NCI-H1092 treated with DMSO at 0.1 percent for 48 hours (cell line): ENCODE data around the gene DCBLD1.

ENCODE experiments used
- DNase-seq: peaks from one replicate; lab custom pipeline; 2025; lab: John Stamatoyannopoulos, UW

DCBLD1 gene

GRCh38 chr6:117558818-117559217, 76.3 kb downstream of the DCBLD1 start:
- DNase-seq, result no peak

GRCh38 chr6:117559299-117559698, 76.8 kb downstream of the DCBLD1 start:
- DNase-seq, result no peak

DNA sequence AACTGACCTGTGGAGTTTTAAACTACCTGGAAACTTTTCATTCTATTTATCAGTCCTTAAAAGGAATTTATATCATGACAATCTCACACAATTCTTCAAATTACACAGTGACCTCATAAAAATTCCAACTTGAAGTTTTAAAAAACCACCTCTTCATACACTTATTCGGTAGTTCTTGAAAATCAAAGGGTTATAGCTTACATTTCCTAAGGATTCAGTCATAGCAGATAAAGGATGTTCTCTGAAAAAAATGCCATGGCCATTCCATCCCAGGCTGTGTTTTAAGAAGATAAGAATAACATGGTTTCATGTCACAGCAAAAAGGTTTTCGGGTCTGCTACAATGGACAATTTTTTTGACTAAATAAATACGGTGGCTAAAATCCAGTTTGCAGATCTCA, 78.7 kb downstream of the DCBLD1 start:
- no peak for DNase-seq

GRCh38 chr6:117564681-117565080, 82.2 kb downstream of the DCBLD1 start:
- DNase-seq, result no peak

GRCh38 chr6:117568247-117568646, 85.8 kb downstream of the DCBLD1 start:
- no peak for DNase-seq

DNA sequence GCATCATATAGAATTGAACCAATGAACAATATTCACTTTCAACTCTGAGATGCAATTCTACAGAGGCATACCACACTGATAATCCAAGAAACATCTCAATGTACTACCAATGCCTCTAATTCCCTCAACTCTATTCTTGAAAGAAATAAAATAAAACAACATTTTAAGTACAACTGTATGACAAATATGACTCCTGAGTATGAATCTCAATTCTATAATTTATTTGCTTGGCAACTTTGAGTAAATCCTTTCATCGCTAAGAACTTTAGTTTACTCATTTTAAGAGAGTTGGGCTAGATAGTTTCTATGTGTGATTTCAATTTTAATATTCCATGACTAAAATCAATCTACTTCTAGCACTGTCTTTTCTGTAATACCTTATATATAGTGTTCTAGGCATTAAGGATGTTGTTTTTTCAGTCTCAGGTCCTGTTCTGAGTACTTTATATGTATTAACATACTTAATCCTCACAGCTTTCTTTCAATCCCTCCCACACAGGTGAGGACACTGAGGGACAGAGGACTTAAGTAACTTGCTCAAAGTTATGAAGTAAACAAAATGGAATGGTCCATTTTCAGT, 86.4 kb downstream of the DCBLD1 start:
- no peak for DNase-seq

DNA sequence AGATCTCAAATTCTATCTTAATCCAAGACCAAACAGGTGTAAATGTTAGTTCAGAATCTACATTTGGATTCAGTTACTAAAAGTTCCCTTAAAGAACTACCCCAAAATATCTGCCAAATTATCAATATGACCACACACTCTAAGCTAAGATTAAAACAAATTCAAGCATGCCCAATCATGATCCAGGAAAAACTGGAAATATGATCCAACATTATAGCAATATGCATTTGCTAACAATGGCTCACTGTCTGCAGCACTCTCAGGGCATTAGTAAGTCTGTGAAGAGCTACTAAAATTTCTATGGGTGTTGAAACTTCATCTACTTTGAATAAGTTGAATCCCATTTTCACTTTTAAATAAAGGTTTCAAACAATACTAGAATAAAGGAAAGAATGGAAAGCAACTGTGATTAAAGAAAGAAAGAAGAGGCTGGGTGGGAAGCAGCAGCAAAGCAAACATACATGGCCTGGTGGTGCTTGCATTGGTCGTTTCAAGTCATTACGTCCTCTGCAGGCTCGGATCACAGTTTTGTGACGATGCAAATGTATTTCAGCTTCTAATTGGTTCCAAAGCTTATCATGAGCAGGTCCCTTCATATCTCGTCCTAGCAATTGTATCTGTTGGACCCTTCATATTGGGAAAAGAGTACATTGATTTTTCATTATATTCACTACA, 90.7 kb downstream of the DCBLD1 start:
- no peak for DNase-seq

GRCh38 chr6:117574198-117574597, 91.7 kb downstream of the DCBLD1 start:
- no peak for DNase-seq

- no peak for DNase-seq
Measured at GRCh38 chr6:117585647-117586046, 103.2 kb downstream of the DCBLD1 start.

- DNase-seq, result no peak
Measured at GRCh38 chr6:117590447-117590846, 108.0 kb downstream of the DCBLD1 start.

DNA sequence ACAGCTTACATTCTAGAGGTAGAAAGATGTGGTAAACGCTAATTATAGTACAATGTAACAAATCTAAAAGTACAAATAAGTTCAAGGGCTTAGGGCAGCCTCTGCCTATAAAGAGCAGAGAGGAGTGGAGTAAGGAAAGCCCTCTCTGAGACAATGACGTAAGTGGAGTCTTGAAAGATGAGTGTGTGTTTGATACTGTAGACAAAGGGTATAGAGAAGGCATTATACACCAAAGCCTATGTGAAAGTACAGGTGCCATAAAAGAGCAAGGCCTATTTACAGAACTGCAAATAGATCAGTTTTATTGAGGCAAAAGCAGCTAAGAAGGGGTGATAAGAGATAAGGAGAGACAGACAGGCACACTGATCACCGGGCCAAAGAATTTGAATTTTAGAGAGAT, 108.9 kb downstream of the DCBLD1 start:
- DNase-seq, result no peak

- no peak for DNase-seq
Measured at GRCh38 chr6:117592983-117593759, 110.7 kb downstream of the DCBLD1 start.

GRCh38 chr6:117595099-117595923, 112.8 kb downstream of the DCBLD1 start:
- no peak for DNase-seq

DNA sequence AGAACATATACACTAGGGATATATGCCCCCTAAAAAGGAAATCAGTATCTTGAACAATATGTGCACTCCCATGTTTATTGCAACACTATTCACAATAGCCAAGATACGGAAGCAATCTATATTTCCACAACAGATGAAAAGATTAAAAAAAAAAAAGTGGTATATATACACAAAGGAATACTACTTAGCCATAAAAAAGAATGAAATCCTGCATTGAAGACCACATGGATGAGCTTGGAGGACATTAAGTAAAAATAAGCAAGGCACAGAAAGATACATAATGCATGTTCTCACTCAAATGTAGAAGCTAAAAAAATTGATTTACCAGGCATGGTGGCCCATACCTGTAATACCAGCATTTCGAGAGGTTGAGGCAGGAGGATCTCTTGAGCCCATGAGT, 115.3 kb downstream of the DCBLD1 start:
- DNase-seq, result no peak
